CD4-positive, alpha-beta T cell treated with Interleukin-2 at 100 ng/mL for 4 hours (primary cell): ENCODE results near the gene CCNK.

ENCODE experiments used
- DNase-seq: peaks from one replicate; pipeline ENCODE4 v3.0.0-alpha.2; 2020; ENCODE audit warnings: low spot score

CCNK gene

DNA sequence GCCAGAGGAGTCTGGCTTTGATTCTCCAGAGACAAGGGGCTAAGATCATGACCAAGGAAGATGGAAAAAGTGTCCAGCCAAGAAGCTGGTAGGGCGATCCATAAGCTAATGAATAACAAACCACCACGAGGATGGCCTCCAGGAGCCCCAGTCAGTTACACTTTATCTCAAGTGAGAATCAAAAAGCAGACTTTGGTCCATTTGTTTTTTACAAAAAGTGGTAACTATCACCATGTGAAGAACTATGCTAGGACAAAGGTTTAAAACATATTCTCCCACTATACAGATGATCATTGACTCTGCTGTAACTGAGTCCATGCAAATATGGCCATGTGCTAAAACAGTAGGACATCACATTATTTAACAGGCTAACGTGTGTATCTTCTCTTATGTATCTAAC lies 14.5 kb upstream of the CCNK start:
- no peak for DNase-seq

DNA sequence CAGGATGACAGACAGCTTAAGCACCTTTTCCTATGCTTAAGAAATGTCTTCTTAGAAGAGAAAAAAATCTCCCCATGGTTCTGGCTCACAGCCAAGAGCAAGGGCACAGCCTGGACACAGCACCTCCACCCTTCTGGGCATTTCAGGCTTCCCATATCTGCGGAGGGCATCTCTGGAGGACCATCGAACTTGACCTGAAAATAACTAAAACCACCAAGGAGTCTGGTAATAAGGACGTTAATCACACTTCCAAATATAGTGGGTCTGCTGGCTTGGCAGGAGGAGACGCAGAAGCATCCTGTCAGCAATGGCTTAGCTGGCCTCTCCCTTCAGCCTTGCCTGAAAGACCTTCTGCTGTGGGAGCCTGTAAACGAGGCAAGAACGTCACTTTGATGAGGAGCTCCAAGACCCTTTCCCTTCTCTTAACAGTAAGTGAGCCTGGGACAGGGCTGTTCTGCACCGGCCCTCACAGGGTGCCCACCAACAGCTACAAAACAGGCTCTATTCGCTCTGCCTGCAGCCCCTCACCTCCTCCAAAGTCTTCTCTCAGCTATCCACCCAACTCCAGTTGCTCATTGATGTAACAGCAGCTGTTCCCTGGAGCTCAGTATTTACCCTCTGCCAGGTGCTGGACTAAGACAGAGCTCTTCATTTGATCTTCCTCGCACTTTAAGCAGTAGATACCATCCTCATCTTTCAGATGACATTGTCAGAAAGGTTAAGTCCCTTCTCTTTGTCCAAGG lies 13.7 kb upstream of the CCNK start:
- DNase-seq, result no peak

DNA sequence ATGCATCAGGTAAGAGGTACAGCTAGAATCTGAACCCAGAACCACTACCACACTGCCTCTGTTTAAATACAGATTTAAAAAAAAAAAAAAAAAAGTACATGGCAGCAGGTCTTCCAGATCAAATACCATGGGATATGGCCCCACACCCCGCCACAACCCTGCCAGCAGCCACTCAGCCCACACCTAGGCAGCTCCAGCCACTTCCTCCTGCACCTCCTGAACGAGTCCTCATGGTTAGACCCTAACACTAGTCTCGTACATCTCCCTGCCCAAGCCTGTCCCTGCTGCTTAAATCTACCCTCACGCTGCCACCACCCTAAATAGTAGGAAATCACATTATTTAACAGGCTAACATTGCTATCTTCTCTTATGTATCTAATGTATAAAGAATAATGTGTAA lies 13.1 kb upstream of the CCNK start:
- DNase-seq, result no peak

DNA sequence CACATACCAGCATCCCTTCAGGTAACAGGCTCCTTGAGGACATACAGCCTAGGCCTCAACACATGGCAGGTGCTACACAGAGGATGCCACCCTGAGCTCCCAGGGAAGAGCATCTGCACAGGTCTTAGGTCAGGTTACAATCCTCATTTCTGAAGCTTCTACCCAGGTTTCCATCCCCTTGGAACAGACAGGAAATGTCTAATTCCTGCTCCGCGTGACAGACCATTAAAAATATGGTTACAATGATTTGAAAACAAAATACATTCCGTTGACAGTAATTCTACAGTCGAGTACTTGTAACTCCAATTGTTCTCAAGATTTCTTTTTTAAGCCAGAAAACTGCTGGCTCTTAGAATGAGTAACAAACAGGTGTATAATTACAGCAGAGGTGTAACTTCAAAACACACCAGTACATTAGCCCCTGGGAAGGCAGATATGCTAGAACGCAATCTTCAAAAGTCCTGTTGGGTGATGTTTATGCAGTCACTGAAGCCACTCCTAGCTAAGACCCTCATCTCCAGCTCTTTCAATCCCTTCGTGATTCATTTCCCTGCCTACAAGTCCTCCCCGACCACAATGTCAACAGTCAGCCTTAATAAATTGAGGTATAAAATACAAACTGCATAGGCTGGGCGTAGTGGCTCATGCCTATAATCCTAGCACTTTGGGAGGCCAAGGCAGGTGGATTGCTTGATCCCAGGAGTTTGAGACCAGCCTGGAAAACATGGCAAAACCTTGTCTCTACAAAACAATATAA lies 12.2 kb upstream of the CCNK start:
- DNase-seq, result no peak

DNA sequence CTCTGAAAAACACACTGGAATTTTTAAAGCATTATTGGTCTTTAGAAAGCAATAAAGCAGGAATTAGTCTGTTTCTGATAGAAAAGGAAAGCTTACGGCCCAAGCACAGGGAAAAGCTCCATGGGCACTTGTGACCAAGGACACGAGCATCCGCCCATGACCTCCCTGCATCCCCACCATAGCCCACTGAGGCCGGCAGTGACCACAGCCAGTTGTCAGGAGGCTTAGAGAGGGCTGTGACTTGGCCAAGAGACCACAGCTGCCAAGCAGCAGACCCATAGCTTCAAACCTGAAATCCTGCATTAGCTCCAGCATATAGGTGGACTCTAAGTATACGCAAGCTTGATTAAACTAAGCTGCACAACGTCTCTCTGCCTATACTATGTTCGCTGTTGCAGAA lies 9.5 kb upstream of the CCNK start:
- DNase-seq, result no peak

DNA sequence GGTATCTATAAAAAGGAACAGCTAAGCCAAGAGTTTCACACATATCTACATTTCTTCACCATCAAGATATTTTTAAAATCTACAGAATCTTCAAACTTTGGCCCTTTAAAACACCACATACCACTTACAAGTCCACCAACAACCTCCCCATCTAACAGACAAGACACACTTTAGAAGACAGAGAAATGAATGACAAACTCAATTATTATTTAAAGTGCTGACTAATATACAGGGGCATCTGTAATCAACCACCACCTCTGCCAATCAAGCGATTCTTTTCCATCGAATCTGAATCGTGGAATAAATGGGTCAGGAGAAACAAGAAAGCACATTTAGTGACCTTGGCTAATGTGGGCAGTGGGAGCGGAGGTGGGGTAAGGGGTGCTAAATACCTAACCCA lies 8.3 kb upstream of the CCNK start:
- DNase-seq, result no peak

DNA sequence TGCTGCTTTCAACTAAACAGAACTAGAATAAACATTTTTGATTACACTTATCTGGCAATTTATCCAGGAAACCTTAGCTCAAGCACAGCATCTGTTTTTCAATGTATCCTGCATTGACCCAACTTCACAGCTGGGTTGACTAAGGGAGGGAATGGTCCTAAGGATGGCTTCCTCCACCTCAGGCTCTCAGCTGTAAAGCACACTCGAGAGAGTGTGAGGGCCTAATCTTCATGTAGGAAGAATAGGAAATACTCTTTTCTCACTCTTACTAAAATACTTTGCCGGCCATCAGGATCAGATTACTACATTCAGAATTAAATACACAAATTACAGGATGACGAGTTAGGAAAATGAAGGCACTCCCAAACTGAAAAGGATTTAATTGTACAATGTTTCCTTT lies 7.8 kb upstream of the CCNK start:
- no peak for DNase-seq

DNA sequence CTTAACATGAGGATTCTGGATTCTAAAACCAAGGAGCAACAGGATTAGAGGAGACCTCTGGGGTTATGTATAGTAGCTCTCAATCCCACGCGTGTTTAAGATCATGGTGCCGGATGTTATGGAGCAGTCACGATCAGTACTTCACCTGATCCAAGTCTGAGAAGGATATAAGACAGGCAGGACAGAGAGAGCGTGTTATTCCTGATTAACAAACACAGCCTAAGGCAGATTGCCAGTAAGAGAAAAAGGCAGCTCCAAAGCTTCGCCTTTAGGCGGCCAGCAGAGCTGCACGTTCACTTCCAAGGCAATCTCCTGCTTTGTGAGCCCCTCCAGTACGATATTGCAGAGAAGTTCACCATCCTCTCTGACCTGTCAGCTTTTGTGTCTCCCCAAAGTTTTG lies 6.0 kb upstream of the CCNK start:
- no peak for DNase-seq

DNA sequence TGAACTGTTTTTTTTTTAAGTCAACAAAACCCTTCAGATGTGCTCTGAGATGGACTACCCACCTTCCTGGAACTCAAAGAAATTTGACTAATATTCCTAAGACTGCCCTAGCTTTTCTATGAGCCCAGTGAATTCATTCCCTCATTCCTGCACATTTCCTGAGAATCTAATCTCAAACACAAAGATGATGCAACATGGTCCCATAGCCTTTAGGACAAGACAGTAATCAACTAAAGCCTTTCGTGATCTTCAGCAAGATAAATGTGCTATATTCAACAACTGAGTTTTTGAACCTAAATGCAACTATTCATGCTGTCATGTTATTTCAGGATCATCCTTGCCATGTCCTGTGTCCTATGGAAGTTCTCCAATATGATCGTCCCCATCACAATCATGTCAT lies 5.5 kb upstream of the CCNK start:
- no peak for DNase-seq

DNA sequence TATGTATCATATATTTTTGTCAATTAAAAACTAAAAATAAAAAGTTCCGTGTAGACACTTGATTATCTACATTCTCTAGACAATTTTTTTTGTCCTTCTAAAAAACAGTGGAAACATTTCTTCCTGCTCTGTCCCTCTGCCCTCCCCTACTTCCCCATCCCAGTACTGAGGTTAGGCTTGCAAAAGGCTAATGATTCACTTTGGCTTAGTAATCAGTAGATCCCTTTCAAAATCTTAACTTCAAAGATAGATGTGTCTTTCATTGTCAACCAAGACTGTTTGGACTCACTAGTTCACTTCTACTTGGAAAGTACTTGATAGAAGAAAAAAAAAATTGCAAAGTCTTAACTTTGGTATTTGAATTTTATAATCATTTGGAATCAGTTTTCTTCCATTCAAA lies 4.3 kb upstream of the CCNK start:
- DNase-seq, result no peak

DNA sequence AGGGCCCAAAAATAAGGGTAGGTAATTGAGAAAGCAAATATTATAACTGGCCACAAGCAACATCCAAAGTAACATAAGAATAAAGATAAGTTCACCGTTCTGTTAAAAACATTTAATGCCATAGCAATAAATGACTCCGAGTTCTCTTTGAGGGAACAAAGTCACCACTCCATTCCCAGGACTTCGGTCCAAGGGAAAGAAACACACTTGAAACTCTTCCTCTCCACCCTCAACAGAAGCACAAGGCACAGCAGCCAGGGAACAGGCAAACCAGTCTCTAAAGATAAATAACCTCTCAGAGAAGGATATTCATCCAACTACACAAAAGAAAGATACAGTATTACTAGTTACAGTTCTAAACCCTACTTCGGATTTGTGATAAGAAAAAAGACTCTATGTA lies 3.1 kb upstream of the CCNK start:
- DNase-seq, result no peak

DNA sequence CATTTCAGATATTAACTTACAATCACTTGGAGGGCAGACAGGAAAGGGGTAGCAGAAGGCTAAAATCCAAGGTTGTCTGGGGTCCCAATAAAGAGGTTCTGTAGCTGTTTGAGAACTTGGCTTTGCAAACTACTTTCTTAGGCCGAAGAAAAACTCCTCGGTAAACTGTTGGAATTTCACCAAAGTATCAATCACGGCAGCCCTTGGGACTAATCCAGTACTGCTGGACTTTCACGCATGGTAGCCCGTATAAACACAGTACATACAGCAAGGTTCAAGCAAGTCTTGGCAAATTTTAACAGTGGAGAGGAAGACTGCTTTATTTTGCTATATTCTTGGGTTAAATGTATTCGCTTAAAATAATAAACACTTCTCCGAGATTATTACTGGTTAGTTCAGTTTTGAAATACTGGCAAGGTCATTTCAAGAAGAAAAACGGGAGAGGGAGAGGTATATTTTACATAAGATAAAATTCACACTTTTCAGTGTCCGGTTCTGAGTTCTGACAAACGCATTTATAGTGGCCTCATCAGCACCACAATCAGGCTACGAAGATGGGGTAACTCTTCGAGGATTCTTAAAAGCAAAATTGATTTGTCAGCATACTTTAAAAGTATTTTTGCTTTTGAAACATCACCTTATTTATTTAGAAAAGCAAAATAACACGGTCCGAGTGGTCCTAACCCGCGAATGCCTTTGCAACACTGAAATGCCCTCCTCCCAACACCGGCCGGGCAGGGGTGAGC lies 1.9 kb upstream of the CCNK start:
- DNase-seq, result no peak

DNA sequence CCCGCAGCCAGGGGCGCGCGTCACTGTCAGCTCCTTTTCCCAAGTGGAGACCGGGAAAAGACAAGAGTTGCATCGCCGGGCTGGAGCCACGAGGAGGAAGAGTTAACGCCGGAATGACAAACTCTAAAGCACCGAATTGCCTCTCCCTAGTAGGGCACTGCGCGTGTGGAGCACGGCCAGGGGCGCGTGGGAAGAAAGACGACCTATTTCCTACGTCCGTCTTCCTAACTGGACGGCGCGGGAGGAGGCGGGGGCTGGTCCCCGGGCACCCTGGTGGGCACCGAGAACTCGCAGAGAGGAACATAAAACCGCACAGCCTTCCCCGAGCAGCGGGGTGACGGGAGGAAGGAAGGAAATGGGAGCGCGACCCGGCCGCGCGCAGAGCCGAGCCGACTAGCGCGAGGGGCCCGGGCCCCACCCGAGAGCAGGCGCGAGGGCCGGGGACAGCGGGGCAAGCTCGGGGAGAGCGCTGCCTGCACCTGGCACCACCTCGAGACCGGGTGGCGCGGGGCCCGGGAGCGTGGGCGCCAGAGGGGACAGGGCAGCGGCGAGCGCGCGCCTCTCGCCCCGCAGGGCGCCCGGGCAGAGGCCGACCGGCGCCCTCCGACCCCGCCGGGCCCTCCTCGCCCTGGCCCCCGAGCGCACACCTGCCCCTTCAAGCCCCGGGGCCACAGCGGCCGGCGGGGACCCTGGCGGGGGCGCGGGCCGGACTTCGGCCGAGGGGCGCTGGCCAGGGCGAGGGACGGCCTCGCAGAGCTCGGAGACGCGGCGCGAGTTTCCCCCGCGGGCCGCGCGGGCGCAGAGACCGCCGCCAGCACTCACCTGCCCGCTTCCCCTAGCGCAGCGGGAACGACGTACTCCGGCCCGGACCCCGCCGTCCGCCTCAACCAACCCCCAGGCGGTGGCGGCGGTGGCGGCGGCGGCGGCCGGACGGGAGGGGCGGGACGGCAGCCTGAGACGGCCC lies 1.0 kb upstream of the CCNK start, which contains the start of gene SETD3:
Gene SETD3 (minus strand): TSS at position 954 of the 964 bp plus-strand sequence. CDS start 15,054 bp downstream, outside the sequence.
- DNase-seq, result peak; percentile 5

DNA sequence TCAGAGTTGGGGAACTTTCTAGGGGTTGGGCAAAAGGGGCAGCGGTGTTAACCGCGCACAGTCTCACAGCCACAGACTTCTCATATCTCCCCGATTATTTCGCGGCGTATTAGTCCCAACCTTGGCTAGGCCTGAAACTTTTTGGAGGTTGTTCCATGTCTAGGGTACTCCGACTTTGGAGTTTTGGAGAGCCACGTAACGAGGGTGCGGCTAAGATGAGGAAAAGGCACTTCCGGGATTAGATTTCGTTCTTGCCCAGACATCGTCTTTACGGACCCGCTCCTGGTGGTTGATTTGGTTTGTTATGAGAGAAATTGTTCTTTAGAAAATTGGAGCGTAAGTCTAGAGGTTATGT lies 513 bp downstream of the CCNK start:
- DNase-seq, result peak; percentile 13

DNA sequence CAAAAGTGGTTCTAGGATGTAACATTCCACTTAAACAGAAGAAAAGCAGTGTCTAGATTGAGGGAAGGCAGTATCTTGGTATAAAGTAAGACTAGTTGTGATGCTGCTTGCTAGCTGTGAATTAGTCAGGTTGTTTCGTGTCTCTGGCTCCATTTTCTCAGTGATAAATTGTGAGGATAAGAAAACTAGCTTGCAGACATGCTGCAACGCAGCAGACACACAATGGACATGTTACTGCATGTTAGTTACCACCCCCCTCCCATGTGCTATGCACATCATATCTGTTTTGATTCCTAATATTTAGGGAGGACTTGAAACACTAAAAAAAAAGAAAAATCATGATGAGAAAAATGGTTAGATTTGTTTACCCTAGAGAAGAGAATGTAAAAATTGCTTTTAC lies 2.9 kb downstream of the CCNK start:
- DNase-seq, result no peak

DNA sequence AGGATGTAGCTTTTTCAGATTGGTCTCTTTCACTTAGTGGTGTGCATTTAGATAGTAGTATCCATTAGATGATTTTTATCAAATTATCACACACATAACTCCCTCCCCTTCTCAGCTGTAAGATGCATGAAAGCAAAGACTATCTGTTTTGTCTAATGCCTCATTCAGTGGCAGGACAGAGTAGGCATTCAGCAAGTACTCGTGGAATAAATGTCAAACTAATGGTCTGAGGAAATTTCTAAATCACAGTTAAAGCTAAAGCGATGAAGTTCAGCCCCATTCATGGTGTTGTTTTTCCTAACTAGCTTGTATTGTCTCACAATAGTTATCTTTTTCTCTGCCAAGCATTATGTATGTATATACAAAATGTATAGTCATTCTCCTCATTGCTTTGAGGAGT lies 16.1 kb downstream of the CCNK start:
- DNase-seq, result no peak

DNA sequence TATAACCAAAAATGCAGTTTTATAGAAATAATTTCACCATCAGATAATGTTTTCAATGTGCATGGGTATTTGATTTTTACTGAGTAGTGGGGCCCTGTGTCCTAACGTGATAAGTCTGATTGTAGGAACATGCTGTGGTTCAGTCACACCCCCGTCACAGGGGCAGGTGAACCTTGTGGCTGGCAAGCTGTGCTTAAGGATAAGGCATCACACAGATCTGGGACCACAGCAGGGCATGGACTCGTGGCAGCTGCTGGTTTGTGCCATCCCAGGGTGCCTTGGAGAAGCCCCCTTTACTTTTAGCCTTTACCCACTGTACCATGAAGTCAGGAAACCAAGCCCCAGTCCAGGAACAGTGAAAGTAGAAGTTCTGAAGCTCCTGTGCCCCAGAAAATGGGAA lies 16.7 kb downstream of the CCNK start:
- no peak for DNase-seq

DNA sequence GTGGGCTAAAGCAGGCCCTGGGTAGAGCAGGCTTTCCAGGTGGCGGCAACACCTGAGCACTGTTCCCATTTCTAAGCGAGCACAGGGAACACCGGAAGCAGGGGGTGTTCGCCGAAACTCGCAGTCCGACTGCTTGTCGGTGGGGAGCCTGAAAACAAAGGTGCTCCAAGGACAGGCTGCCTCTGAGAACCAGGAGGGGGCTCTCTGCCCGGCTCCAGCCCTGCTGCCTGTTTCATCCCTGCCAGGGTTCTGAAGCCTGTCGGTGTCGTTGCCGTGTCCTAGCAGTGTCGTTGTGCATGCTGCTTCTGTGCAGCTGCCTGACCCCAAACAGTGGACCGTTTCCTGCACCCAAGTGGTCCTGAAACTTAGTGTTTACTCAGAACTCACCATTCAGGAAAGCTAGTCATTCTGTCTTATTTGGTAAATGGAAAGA lies 21.8 kb downstream of the CCNK start:
- no peak for DNase-seq

DNA sequence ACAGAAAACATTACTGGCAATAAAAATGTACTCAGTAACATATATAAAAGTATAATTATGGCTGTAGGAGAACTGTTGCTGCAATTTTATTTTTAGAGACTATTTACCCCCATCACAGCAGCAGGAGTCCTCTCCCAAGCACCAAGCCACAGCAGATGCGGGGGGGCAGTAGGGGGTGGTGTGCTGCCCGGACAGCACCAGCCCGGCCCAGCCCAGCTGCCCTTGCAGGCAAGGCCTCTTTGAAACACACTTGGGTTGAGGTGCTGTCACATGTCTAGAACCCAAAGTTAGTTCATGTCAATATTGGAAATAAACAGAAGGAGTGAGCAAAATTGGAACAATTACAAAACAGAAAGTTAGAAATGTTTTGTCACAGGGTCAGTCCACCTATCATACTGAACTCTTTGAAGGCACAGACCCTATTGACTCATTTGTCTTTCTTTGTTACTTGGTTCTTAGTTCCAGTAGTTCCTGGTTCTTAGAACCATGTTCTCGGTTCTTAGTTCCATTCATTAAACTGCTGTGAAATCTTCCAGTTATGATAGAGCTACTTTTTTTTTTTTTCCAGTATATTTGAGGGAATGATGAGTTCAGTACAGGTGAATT lies 22.7 kb downstream of the CCNK start:
- no peak for DNase-seq

DNA sequence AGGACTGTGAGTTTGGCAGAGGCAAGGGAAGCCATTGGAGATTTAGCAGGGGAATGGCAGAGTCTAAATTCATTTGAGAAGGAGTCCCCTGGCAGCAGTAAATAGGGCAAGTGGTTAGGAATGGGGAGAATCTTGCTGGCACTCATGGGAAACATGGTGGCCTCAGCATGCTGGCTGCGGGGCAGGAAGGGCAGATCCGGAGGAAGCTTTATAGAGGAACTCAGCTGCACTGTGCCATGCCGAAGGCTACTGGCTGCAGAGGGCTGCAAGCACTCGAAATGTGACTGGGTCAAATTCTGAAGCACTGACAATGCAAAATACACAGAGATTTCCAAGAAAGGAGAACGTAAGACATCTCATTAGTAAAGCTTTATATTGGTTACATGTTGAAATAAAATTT lies 23.9 kb downstream of the CCNK start:
- no peak for DNase-seq

DNA sequence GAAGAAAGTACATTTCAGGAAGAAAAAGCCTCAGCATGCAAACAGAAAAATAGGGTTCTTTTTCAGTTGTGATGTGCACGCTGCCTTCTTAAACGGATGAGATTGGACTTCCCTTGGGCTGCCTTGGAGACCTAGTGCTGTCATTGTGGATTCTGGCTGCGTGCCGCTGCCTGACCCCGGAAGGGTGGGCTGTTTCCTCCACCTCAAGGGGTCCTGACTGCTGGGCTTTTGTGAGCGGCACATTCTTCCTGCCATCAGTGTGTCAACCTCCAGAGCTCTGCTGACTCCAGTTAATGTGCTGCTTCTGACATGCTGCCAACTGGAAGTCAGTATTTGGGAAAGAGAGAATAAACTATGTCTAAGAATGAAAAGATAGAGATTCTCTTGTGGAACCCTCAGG lies 25.1 kb downstream of the CCNK start:
- no peak for DNase-seq
